Measurements from ENCODE around the gene PLSCR1.

The PLSCR1 gene

GRCh38 chr3:146589899-146590508 lies 45.6 kb upstream of the PLSCR1 start:
- TF ChIP-seq GABPA (IDR thresholded peaks at IDR 0.05; ENCODE audit: low read depth) = no peak
- no peak for TF ChIP-seq REST (IDR thresholded peaks at IDR 0.05; ENCODE audit: insufficient replicate concordance, low read depth)
- TF ChIP-seq CTCF (IDR thresholded peaks at IDR 0.05; ENCODE audit: insufficient read depth, low read length) = peak; percentile 28
- TF ChIP-seq POLR2AphosphoS5 (IDR thresholded peaks at IDR 0.05; ENCODE audit: low read depth) = no peak
- no peak for DNase-seq (ENCODE audit: low read depth in 1 of 2, low spot score in 1 of 2)
- no peaks in the 10 kb centered on the region for H3K27me3 ChIP-seq (ENCODE audit: insufficient read depth, poor library complexity, severe bottlenecking)

GRCh38 chr3:146585156-146585555 lies 40.7 kb upstream of the PLSCR1 start:
- no peak for TF ChIP-seq SPI1 (IDR thresholded peaks at IDR 0.05; ENCODE audit: borderline replicate concordance, low read depth)
- no peaks in the 10 kb centered on the region for H3K27me3 ChIP-seq (ENCODE audit: insufficient read depth, poor library complexity, severe bottlenecking)
- DNase-seq (ENCODE audit: low read depth in 1 of 2, low spot score in 1 of 2) = no peak
- H3K4me3 ChIP-seq (replicated peaks; ENCODE audit: insufficient read depth, low read length) = no peak overlapping the region
- H3K27ac ChIP-seq (replicated peaks) = no peak overlapping the region

More at GRCh38 chr3:146589899-146590508, 45.6 kb upstream of the PLSCR1 start:
- Histone ChIP-seq H3K4me3 (replicated peaks; ENCODE audit: insufficient read depth, low read length) (no peak overlapping the region), H3K27ac (replicated peaks) (no peak overlapping the region)

GRCh38 chr3:146581951-146582467 lies 37.6 kb upstream of the PLSCR1 start:
- DNase-seq (ENCODE audit: low read depth in 1 of 2, low spot score in 1 of 2) = peak in 1 of 2 experiments; percentile 78
- Histone ChIP-seq H3K4me3 (replicated peaks; ENCODE audit: insufficient read depth, low read length) (no peak overlapping the region), H3K27ac (replicated peaks) (peak overlapping the region; percentile 35), H3K27me3 (ENCODE audit: insufficient read depth, poor library complexity, severe bottlenecking) (no peaks in the 10 kb centered on the region)
- TF ChIP-seq POLR2AphosphoS5 (IDR thresholded peaks at IDR 0.05; ENCODE audit: low read depth) (peak; percentile 92), GABPA (IDR thresholded peaks at IDR 0.05; ENCODE audit: low read depth) (no peak), SPI1 (IDR thresholded peaks at IDR 0.05; ENCODE audit: borderline replicate concordance, low read depth) (no peak)

- TF ChIP-seq REST (IDR thresholded peaks at IDR 0.05; ENCODE audit: insufficient replicate concordance, low read depth) (no peak), POLR2AphosphoS5 (IDR thresholded peaks at IDR 0.05; ENCODE audit: low read depth) (no peak), GABPA (IDR thresholded peaks at IDR 0.05; ENCODE audit: low read depth) (no peak), CTCF (IDR thresholded peaks at IDR 0.05; ENCODE audit: insufficient read depth, low read length) (no peak), SPI1 (IDR thresholded peaks at IDR 0.05; ENCODE audit: borderline replicate concordance, low read depth) (no peak)
- Histone ChIP-seq H3K4me3 (replicated peaks; ENCODE audit: insufficient read depth, low read length) (no peak overlapping the region), H3K27me3 (ENCODE audit: insufficient read depth, poor library complexity, severe bottlenecking) (no peaks in the 10 kb centered on the region), H3K27ac (replicated peaks) (no peak overlapping the region; the same call in 1 of the 2 replicates)
- DNase-seq (ENCODE audit: low read depth in 1 of 2, low spot score in 1 of 2) = no peak
Observed at GRCh38 chr3:146581080-146581601, 36.7 kb upstream of the PLSCR1 start.

Data from HL-60 (cell line).